ENCODE data around the gene LANCL2. TPM values are rescaled to one million over a fixed set of nuclear protein-coding genes. Genes with fewer than 3 reads are reported as not detected.

LANCL2 gene
- total and polyA plus RNA-seq, 2 of the 4 experiments (the other 2 are of a cell fraction): 11.7 to 17.9 TPM

DNA sequence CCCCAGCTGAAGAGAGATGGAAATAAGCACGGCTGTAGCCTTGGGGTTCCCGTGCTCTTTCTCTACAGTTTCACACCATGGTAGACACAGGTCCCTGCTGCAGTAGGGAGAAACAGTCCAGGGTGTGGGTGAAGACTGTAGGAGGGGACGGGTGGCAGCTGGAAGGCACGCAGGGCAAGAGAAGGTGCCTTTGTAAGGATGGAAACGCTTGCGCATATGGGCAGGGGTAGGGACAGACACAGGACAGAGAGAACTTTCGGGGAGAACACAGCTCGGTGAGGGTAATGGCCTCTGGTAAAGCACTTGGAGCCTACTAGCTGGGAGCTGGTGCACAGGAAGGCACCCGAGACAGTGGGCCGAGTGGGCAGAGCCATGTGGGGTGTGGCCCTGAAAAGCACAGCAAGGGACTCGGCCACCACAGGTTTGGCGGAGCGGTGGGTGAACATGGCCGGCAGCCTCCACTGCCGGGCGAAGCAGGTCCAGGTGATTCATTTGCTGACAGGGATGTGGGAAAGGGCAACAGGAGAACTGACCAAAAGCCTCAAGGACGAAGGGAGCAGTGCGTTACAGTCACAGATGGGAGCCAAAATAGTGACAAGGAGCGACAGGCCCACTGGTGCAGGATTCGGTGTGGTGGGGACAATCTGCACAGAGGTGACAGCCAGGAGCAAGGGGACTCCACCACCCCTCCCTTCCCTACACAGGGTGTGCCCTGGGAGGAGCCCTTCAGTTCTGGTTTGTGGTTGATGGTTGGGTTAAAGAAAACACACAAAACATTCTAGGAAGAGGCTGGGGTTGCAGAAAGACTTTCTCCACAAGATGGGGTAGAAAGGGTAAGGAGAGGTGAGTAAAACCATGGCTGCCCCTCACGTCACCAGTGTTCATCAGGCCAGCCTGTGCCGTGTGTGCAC, 110.1 kb downstream of the LANCL2 start:
- Histone ChIP-seq H4K91ac (ENCODE audit: insufficient read depth, low read depth, low read length) (peak overlapping the region; percentile 88), H3K9me3 (ENCODE audit: control insufficient read depth, insufficient read depth, low read length) (no peaks in the 10 kb centered on the region), H3K27me3 (ENCODE audit: control insufficient read depth, insufficient read depth, low read length) (no peaks in the 10 kb centered on the region), H3K9me1 (ENCODE audit: insufficient read depth, low read length) (peaks cover 32% of the 10 kb centered on the region), H3K9ac (ENCODE audit: low read depth, low read length) (no peak overlapping the region), H4K20me1 (ENCODE audit: insufficient read depth, low read length) (peaks cover 18% of the 10 kb centered on the region), H4K8ac (ENCODE audit: low read depth in 2 of 2, low read length in 2 of 2) (peak overlapping the region; percentile 15 to 76; a peak in 3 of 4 replicates), H4K5ac (ENCODE audit: low read depth, low read length) (peak overlapping the region; percentile 33; the same call in 1 of the 2 replicates), H3K4me1 (ENCODE audit: control insufficient read depth, insufficient read depth, low read length) (peaks cover 30% of the 10 kb centered on the region), H3K14ac (replicated peaks; ENCODE audit: low read depth, low read length) (peak overlapping the region; percentile 96), H3K23ac (ENCODE audit: low read depth, low read length) (peak overlapping the region; percentile 92), H3K56ac (ENCODE audit: extremely low read depth, insufficient read depth, low read length) (peak overlapping the region; percentile 35; the same call in 1 of the 2 replicates), H3K4me3 (ENCODE audit: insufficient read depth, low read depth, low read length) (no peak overlapping the region), H2AK9ac (replicated peaks; ENCODE audit: low read depth, low read length, poor library complexity) (peak overlapping the region; percentile 71), H3K4ac (ENCODE audit: low read depth, low read length) (peak overlapping the region; percentile 98), H2BK5ac (ENCODE audit: low read depth, low read length, poor library complexity, severe bottlenecking) (peak overlapping the region; percentile 59), H2BK20ac (ENCODE audit: low read depth, low read length) (peak overlapping the region; percentile 89), H2BK15ac (ENCODE audit: low read depth, low read length) (peak overlapping the region; percentile 77; the same call in 2 of the 3 replicates), H3K79me1 (ENCODE audit: low read depth in 1 of 2, low read length in 2 of 2) (peaks cover 29 to 50% of the 10 kb centered on the region in 2 experiments), H3K4me2 (ENCODE audit: low read depth, low read length) (no peak overlapping the region), H2BK120ac (ENCODE audit: low read depth, low read length) (peak overlapping the region; percentile 92), H3K36me3 (ENCODE audit: control insufficient read depth, insufficient read depth, low read length) (peaks cover 12% of the 10 kb centered on the region), H3K18ac (ENCODE audit: low read depth, low read length) (peak overlapping the region; percentile 25; the same call in 1 of the 2 replicates), H3K27ac (ENCODE audit: insufficient read depth, low read length) (no peak overlapping the region; the same call in 1 of the 2 replicates), H2AFZ (replicated peaks; ENCODE audit: low read length, poor library complexity) (peak overlapping the region; percentile 60), H2AK5ac (ENCODE audit: low read depth, low read length) (peak overlapping the region; percentile 98)
- no TSS peak for BruUV-seq (replicated peaks)
- DNase-seq (no peak), ATAC-seq (ENCODE audit: low read depth) (no peak)
- dilution Hi-C loops (cut with HindIII; ENCODE audit: low sequenced_read_pairs, unreplicated experiment): no loop called here
- ChIA-PET CTCF (no interaction called here), POLR2A (ENCODE audit: unreplicated experiment) (no interaction called here)
- WGBS, 2 experiments (ENCODE audit: extremely low coverage in 2 of 2, insufficient read length in 1 of 2): 100% methylated on average over 6 of the region's 22 CpGs; no CpG with 5 or more reads in 1 of the 2 experiments
- in situ Hi-C loops (cut with MboI; ENCODE audit: low sequenced_read_pairs): no loop called here
- intact Hi-C loops (cut with micrococcal nuclease): loop anchor here (5.0 kb wide), 2 partner anchors 72 to 108 kb away; partner anchors contain the start of gene LANCL2
- TF ChIP-seq MAFK (IDR thresholded peaks at IDR 0.05; ENCODE audit: low read depth, low read length) (no peak), RAD21 (IDR thresholded peaks at IDR 0.05; ENCODE audit: low read length) (no peak), CHD1 (IDR thresholded peaks at IDR 0.05; ENCODE audit: low read depth, low read length) (no peak), NFE2L2 (IDR thresholded peaks at IDR 0.05; ENCODE audit: low read depth, low read length) (no peak), RCOR1 (IDR thresholded peaks at IDR 0.05; ENCODE audit: insufficient replicate concordance, low read length) (no peak), RFX5 (IDR thresholded peaks at IDR 0.05; ENCODE audit: low read depth, low read length) (no peak), MXI1 (IDR thresholded peaks at IDR 0.05; ENCODE audit: borderline replicate concordance, low read depth, low read length) (no peak), FOS (IDR thresholded peaks at IDR 0.05; ENCODE audit: low read depth, low read length) (no peak), SMC3 (IDR thresholded peaks at IDR 0.05; ENCODE audit: low read depth, low read length) (no peak), CEBPB (IDR thresholded peaks at IDR 0.05; ENCODE audit: low read depth, low read length) (no peak), POLR2A (IDR thresholded peaks at IDR 0.05; ENCODE audit: low read depth, low read length) (no peak)
- TF ChIP-seq, protein P1, sequence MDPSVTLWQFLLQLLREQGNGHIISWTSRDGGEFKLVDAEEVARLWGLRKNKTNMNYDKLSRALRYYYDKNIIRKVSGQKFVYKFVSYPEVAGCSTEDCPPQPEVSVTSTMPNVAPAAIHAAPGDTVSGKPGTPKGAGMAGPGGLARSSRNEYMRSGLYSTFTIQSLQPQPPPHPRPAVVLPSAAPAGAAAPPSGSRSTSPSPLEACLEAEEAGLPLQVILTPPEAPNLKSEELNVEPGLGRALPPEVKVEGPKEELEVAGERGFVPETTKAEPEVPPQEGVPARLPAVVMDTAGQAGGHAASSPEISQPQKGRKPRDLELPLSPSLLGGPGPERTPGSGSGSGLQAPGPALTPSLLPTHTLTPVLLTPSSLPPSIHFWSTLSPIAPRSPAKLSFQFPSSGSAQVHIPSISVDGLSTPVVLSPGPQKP (IDR thresholded peaks at IDR 0.05; ENCODE audit: borderline replicate concordance, low read depth, low read length): no peak
- TF ChIP-seq, protein P2, sequence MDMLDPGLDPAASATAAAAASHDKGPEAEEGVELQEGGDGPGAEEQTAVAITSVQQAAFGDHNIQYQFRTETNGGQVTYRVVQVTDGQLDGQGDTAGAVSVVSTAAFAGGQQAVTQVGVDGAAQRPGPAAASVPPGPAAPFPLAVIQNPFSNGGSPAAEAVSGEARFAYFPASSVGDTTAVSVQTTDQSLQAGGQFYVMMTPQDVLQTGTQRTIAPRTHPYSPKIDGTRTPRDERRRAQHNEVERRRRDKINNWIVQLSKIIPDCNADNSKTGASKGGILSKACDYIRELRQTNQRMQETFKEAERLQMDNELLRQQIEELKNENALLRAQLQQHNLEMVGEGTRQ (IDR thresholded peaks at IDR 0.05; ENCODE audit: low read depth, low read length): no peak
- TF ChIP-seq, protein P3, sequence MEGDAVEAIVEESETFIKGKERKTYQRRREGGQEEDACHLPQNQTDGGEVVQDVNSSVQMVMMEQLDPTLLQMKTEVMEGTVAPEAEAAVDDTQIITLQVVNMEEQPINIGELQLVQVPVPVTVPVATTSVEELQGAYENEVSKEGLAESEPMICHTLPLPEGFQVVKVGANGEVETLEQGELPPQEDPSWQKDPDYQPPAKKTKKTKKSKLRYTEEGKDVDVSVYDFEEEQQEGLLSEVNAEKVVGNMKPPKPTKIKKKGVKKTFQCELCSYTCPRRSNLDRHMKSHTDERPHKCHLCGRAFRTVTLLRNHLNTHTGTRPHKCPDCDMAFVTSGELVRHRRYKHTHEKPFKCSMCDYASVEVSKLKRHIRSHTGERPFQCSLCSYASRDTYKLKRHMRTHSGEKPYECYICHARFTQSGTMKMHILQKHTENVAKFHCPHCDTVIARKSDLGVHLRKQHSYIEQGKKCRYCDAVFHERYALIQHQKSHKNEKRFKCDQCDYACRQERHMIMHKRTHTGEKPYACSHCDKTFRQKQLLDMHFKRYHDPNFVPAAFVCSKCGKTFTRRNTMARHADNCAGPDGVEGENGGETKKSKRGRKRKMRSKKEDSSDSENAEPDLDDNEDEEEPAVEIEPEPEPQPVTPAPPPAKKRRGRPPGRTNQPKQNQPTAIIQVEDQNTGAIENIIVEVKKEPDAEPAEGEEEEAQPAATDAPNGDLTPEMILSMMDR (conservative IDR thresholded peaks at IDR 0.05; ENCODE audit: low read depth, low read length): no peak

Measured in IMR-90 (cell line).